Cardiac septum (tissue), 1 donor: Measurements from ENCODE around the gene SLC22A13. TPM values are rescaled to one million over a fixed set of nuclear protein-coding genes. Genes with fewer than 3 reads are reported as not detected.
"Not testable (repeated sequence)": the region's sequence is repeated elsewhere in the genome, so short reads cannot be mapped to it uniquely, and the experiment has no call there.

Source experiments
- DNase-seq: peaks from one replicate; pipeline ENCODE4 v3.0.0-alpha.2; 2020; ENCODE audit warnings: low spot score
- intact Hi-C: fragments of 100-400 bp; cut with DNase I; formaldehyde crosslinking; loops from one replicate; pipeline ENCODE4 v1.14.0; 2022
- total RNA-seq: library from RNA; stranded (reverse); fragmentation: NEBNext Ultra II Directional; extraction: Animal tissue kit (Norgen Biotek cat#: 25700); gene quantifications from one replicate; pipeline ENCODE4 v1.2.1, GENCODE V29; 2021
- donor health status: DM: no; HTN: no; CAD: no.

Gene SLC22A13
- total RNA-seq, 1 donor from 2014 or later, result 0.22 TPM

DNA sequence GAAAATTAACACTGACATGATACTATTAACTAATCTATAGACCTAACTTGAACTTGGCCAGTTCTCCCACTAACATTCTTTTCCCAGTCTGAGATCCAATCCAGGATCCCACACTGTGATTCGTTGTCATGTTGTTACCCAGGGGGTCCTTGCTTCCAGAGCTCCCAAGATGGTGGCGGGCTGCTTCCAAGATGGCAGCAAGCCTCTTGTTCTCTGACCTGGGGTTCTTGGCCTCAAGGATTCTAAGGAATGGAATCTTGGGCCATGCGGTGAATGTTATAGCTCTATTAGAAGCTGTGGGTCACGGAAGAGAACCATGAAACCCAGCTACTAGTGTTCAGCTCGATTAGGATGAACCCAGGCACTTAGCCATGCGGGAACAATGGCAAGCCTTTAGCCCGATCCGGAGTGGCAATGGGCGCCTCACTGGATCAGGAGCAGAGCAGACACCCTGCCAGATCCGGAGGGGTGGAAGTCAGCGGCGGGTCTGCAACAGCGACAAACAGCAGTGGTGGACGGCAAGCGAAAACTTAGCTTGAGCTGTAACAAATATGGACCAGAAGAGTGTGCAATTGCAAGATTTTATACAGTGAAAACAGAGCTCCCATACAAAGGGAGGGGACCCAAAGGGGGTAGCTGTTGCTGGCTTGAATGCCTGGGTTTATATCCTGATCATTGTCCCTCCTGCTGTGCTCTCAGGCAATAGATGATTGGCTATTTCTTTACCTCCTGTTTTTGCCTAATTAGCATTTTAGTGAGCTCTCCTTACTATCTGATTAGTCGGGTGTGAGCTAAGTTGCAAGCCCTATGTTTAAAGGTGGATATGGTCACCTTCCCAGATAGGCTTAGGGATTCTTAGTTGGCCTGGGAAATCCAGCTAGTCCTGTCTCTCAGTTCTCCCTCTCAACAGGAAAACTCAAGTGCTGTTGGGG, 23.9 kb downstream of the SLC22A13 start:
- intact Hi-C loops, result not testable (repeated sequence)

GRCh38 chr3:38297053-38297452, 31.4 kb downstream of the SLC22A13 start:
- intact Hi-C loops, DNase-seq: not testable (repeated sequence)

More for the DNA sequence above, 23.9 kb downstream of the SLC22A13 start:
- not testable (repeated sequence) for DNase-seq

DNA sequence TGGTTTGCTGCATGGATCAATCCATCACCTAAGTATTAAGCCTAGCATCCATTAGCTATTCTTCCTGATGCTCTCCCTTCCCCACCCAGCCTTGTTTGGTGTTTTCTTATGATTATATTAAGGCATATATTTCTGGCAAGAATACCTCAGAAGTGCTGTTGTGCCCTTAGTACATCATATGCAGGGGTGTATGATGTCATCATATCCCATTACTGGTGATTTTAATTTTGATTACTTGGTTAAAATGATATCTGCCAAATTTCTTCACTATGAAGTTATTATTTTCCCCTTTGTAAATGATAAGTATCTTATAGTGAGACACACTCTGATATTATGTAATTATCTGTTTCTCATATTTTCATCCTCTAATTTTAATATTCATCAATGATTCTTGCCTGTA, 31.9 kb downstream of the SLC22A13 start:
- DNase-seq, result no peak
- intact Hi-C loops, result no loop called here

- no peak for DNase-seq
Observed at GRCh38 chr3:38297947-38298711, 32.5 kb downstream of the SLC22A13 start.

GRCh38 chr3:38306941-38307340, 41.3 kb downstream of the SLC22A13 start:
- intact Hi-C loops, result no loop called here
- no peak for DNase-seq

More at GRCh38 chr3:38297947-38298711, 32.5 kb downstream of the SLC22A13 start:
- intact Hi-C loops, result no loop called here

DNA sequence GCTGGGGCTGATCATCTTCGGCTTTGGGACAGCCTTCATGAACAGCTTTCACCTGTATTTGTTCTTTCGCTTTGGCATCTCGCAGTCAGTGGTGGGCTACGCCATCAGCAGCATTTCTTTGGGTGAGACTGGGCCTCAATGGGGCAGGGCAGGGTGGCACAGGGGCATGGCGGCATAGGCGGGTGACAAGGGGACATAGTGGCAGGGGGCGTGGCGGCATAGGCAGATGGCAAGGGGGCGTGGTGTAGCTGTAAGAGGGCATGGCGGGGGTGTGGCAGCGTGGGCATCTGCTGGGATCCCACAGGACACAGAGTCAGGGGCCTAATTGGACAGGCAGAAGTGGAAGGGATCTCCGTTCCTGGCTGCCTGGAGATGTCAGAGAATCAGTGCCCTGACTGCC, 42.0 kb downstream of the SLC22A13 start:
- intact Hi-C loops, result no loop called here
- DNase-seq, result no peak

GRCh38 chr3:38308456-38308855, 42.8 kb downstream of the SLC22A13 start:
- intact Hi-C loops, result no loop called here
- DNase-seq, result no peak

GRCh38 chr3:38311476-38311875, 45.9 kb downstream of the SLC22A13 start:
- no peak for DNase-seq
- intact Hi-C loops, result no loop called here

- intact Hi-C loops, result no loop called here
- DNase-seq, result no peak
Observed at GRCh38 chr3:38311941-38312340, 46.3 kb downstream of the SLC22A13 start.

DNA sequence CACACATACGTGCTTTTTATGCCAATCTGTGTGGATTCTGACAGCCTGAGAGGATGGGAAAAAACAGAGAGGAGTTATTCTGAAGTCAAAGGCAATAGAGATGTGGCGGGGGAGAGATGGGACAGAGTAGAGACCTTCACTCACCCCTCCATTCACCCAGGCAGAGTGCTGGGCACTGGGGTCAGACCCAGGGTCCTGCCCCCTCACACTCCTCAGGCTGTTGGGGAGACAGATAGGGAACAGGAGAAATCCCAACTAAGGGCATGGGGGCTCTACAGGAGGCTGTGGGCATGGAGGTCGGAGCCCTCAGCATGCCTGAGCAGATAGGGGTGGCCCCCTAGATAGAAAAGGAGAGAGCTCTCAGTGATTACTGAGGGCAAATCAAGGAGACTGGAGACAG, 46.7 kb downstream of the SLC22A13 start:
- no peak for DNase-seq
- intact Hi-C loops, result no loop called here

DNA sequence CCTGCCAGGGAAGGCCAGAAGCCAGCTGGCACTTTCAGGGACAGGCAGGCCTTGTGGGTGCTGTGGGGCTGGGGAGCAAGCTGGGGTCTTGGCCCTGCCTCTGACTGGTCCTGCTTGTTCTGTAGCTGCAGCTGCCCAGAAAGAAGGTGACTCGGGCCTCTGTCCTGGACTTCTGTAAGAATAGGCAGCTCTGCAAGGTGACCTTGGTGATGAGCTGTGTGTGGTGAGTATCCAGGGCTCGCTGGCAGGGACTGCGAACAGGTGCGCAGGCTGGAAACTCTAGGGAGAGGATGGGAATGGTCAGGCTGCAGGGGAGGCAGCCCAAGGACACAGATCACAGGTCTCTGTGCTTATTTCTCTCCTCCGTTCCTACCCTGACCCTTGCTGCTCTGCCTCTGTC, 47.7 kb downstream of the SLC22A13 start:
- intact Hi-C loops, result no loop called here
- DNase-seq, result no peak

- DNase-seq, result no peak
- intact Hi-C loops, result no loop called here
Observed at GRCh38 chr3:38313695-38314094, 48.1 kb downstream of the SLC22A13 start.

GRCh38 chr3:38314112-38314763, 48.6 kb downstream of the SLC22A13 start:
- intact Hi-C loops, result no loop called here
- no peak for DNase-seq

DNA sequence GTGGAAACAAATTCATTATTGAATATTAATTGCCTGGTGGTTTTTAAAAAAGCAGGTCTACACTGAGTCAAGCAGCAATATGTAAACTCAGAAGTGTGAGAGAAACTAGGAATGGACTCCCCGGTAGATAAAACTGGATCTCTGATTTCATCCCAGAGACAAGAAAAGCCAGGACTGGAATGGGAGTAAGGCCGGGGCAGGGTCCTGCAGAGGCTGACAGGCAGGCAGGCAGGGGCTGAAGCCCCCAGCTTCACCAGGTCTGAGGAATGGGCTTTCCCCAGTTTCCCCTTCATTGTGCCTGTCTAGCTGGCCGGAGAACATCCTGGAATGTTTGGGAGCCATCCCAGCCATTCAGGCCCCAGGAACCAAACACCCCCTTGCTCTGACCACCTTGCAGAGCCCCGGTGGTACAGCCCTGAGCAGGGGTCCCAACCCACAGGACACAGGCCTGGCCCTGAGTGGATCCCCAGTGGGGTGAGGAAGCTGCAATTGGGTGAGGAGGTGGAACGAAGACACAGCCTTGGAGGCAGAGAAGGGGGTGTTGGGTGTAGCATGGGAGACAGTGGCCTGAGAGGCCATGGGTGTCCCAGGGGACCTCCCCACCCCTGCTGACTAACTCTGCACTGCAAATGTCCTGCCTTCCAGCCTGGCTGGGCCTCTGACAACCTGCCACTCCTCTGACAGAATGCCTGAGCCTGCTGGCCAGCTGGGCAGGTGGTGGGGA, 49.3 kb downstream of the SLC22A13 start:
- intact Hi-C loops, result no loop called here
- no peak for DNase-seq

DNA sequence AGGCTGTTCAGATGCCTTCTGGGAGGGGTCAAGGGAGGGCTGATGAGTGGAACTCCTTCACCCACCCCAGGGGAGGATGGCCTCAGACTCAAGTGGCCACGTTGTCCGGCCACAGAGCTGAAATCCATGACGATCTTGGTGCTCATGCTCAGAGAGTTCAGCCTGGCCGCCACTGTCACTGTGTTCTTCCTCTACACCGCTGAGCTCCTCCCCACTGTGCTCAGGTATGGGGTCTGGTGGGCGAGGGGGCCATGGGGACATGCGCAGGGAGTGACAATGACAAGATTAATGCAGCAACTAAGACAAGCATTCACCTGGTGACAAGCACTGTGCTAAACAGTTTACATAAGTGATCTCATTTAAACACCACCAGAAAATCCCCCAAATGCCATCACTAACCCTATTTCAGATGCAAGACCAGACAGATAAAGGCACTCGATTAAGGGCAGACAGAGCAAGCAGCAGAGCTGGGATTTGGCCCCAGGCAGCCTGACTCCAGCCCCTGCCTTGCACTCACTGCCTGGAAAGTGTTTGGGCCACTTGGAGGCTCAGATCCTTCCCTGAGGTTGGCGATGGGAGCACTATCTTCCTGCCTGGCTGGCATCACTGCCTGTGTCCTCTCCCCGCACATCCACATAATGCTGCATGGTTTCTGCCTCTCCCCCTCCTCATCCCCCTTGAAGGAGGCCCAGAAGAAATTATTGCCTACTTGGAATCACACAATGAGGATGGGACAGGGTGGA, 50.0 kb downstream of the SLC22A13 start:
- no peak for DNase-seq
- intact Hi-C loops, result no loop called here

DNA sequence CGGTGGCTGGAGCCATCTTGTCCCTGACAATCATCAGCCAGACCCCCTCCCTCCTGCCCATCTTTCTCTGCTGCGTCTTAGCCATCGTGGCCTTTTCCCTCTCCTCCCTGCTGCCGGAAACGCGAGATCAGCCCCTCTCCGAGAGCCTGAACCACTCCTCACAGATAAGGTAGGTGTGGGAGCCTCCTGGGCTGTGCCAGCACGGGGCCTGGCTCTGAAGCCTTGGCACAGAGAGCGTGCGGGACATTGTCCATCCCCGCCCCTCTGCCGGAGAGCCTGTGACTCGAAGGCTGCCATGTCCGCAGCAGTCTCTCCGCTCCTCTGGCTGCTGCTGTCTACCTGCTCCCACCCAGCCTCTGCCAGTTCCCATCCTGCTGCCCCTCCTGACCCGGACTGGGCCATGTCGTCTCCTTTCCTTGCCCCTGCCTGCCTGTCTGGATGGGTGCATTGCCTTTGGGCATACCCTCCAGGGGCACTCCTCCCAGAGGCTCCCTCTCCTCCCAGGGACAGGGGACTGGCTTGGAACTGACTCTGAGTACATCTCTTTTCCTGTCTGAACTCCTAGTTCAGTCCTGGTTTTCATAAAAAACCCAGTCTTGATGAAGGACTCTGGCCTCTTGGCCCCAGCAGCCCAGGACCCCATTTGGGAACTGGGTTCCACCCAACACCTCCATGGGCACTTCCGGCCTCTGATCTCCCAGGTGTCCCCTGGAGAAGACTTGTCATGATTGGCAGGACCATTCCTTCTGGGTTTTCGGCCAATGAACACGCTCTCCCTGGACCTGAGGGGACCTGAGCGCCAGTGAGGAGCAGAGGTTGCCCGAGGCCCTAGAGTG, 51.0 kb downstream of the SLC22A13 start:
- intact Hi-C loops, result no loop called here
- DNase-seq, result no peak

DNA sequence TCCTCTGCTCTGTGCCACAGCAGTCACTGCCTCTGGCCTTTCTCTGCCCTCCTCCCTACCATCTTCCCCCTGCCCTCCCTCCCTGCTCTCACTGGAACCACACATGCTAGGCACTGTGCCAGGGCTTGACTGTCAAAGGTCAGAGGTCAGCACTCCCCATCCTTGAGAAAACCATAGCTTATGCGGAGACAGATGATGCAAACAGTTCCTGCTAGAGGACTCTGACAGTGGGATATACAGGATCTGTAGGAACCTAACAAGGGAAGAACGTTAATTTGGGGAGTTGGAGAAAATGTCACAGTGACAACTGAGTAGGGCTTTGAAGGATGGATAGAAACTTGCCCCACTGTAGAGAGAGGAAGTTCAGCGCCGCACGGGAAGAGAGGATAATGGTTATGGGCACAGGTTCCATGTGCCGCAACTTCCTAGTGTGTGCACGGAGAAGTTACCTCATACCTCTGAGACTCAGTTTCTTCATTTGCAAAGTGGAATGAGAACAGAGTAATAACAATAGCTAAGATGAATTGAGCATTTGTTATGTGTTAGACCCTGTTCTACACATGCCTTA, 51.7 kb downstream of the SLC22A13 start:
- no peak for DNase-seq
- intact Hi-C loops, result no loop called here
